Activated CD4-positive, alpha-beta T cell treated with anti-CD3 and anti-CD28 coated beads, Interleukin-2, amount 50 U/mL, for 48 hours (primary cell): ENCODE results near the gene SHOC1.
"Not testable (repeated sequence)": the region's sequence is repeated elsewhere in the genome, so short reads cannot be mapped to it uniquely, and the experiment has no call there.

Experiments used
- DNase-seq, 2 experiments: peaks; one replicate each; pipeline ENCODE4 v3.0.0-alpha.2; 2020

Gene SHOC1

GRCh38 chr9:111794835-111795556, at the start of gene SHOC1:
SHOC1 (minus strand) TSS chr9:111794937; CDS start chr9:111791418, 3,519 bp downstream.
- no peak for DNase-seq

GRCh38 chr9:111843971-111844370, 49.2 kb upstream of the SHOC1 start:
- DNase-seq, result no peak

- DNase-seq, result no peak
These were observed 47.6 kb upstream of the SHOC1 start for GRCh38 chr9:111842313-111842712.

- no peak for DNase-seq
These were observed 45.7 kb upstream of the SHOC1 start for GRCh38 chr9:111840442-111840841.

GRCh38 chr9:111839987-111840386, 45.2 kb upstream of the SHOC1 start:
- no peak for DNase-seq

- no peak for DNase-seq
These were observed 44.6 kb upstream of the SHOC1 start for GRCh38 chr9:111839387-111839786.

- no peak for DNase-seq
These were observed 43.7 kb upstream of the SHOC1 start for GRCh38 chr9:111838439-111838838.

GRCh38 chr9:111836311-111836710, 41.6 kb upstream of the SHOC1 start:
- no peak for DNase-seq

- DNase-seq, result no peak
These were observed 39.2 kb upstream of the SHOC1 start for GRCh38 chr9:111833941-111834340.

- DNase-seq, result no peak
These were observed 37.7 kb upstream of the SHOC1 start for GRCh38 chr9:111832449-111832848.

- DNase-seq, result no peak
These were observed 36.8 kb upstream of the SHOC1 start for GRCh38 chr9:111831371-111832108.

GRCh38 chr9:111828193-111828592, 33.5 kb upstream of the SHOC1 start:
- no peak for DNase-seq

GRCh38 chr9:111825468-111826145, 30.9 kb upstream of the SHOC1 start:
- DNase-seq, result no peak

GRCh38 chr9:111821006-111821528, 26.3 kb upstream of the SHOC1 start:
- DNase-seq, result no peak

- no peak for DNase-seq
These were observed 24.6 kb upstream of the SHOC1 start for GRCh38 chr9:111819360-111819759.

- no peak for DNase-seq
These were observed 20.7 kb upstream of the SHOC1 start for GRCh38 chr9:111815285-111816070.

GRCh38 chr9:111812337-111812736, 17.6 kb upstream of the SHOC1 start:
- DNase-seq, result no peak

- DNase-seq, result no peak
These were observed 16.2 kb upstream of the SHOC1 start for GRCh38 chr9:111810908-111811307.

- DNase-seq, result not testable (repeated sequence)
These were observed 15.7 kb upstream of the SHOC1 start for GRCh38 chr9:111810415-111810814.

- DNase-seq, result no peak
These were observed 12.5 kb upstream of the SHOC1 start for GRCh38 chr9:111807197-111807596.

GRCh38 chr9:111806259-111806658, 11.5 kb upstream of the SHOC1 start:
- DNase-seq, result no peak

- DNase-seq, result no peak
These were observed 11.1 kb upstream of the SHOC1 start for GRCh38 chr9:111805830-111806241.

- no peak for DNase-seq
These were observed 10.5 kb upstream of the SHOC1 start for GRCh38 chr9:111805262-111805661.
